ENCODE results near the gene NPY2R.

The NPY2R gene

DNA sequence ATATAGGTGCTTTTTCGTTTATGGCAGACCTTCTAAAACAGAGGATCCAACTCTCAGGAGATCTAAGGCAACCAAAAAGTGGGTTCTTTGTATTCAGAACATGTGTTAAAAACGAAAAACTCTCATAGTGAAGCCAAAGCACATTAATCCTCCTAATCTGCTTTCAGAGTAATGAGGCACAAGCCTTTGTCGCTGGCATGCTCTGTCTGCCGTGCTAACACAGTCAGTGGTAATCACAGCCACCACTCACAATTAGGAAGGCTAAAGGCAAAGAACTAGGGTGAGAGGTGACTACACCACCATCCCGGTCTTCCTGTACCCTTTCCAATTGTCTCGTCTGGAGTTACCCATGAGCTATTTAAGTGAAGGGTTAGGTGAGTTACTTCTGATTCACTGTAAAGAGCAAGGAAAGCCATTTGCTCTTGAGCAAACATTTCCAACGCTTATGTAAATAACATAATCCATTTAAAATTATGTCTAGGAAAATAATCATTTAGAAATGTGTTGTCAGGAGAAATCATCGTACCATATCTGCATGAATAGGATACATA is 40.7 kb downstream of the NPY2R start:
- DNase-seq (ENCODE audit: low read depth): no peak
- peaks cover 16% of the 10 kb centered on the region for H3K4me1 ChIP-seq (ENCODE audit: control insufficient read depth, insufficient read depth, low read length)
- no peak overlapping the region for H3K4me3 ChIP-seq (ENCODE audit: low read length)
- no peaks in the 10 kb centered on the region for H3K27me3 ChIP-seq (replicated peaks; ENCODE audit: control insufficient read depth, insufficient read depth, low read length)
- no peaks in the 10 kb centered on the region for H3K9me3 ChIP-seq (ENCODE audit: control insufficient read depth, low read length)
- H3K36me3 ChIP-seq (ENCODE audit: control insufficient read depth, insufficient read depth, low read length, severe bottlenecking): no peaks in the 10 kb centered on the region
- no peak overlapping the region for H3K9ac ChIP-seq (ENCODE audit: low read length)

- DNase-seq (ENCODE audit: low read depth): peak; percentile 5
- Histone ChIP-seq H3K4me3 (ENCODE audit: low read length) (no peak overlapping the region), H3K9me3 (ENCODE audit: control insufficient read depth, low read length) (no peaks in the 10 kb centered on the region), H3K9ac (ENCODE audit: low read length) (no peak overlapping the region), H3K27me3 (replicated peaks; ENCODE audit: control insufficient read depth, insufficient read depth, low read length) (no peaks in the 10 kb centered on the region), H3K4me1 (ENCODE audit: control insufficient read depth, insufficient read depth, low read length) (peaks cover 16% of the 10 kb centered on the region), H3K36me3 (ENCODE audit: control insufficient read depth, insufficient read depth, low read length, severe bottlenecking) (no peaks in the 10 kb centered on the region)
Observed at GRCh38 chr4:155252327-155252726, 43.9 kb downstream of the NPY2R start.

GRCh38 chr4:155263480-155263879 is 55.0 kb downstream of the NPY2R start:
- Histone ChIP-seq H3K4me3 (ENCODE audit: low read length) (no peak overlapping the region), H3K4me1 (ENCODE audit: control insufficient read depth, insufficient read depth, low read length) (no peaks in the 10 kb centered on the region), H3K9ac (ENCODE audit: low read length) (no peak overlapping the region), H3K9me3 (ENCODE audit: control insufficient read depth, low read length) (no peaks in the 10 kb centered on the region), H3K36me3 (ENCODE audit: control insufficient read depth, insufficient read depth, low read length, severe bottlenecking) (no peaks in the 10 kb centered on the region), H3K27me3 (replicated peaks; ENCODE audit: control insufficient read depth, insufficient read depth, low read length) (no peaks in the 10 kb centered on the region)
- no peak for DNase-seq (ENCODE audit: low read depth)

DNA sequence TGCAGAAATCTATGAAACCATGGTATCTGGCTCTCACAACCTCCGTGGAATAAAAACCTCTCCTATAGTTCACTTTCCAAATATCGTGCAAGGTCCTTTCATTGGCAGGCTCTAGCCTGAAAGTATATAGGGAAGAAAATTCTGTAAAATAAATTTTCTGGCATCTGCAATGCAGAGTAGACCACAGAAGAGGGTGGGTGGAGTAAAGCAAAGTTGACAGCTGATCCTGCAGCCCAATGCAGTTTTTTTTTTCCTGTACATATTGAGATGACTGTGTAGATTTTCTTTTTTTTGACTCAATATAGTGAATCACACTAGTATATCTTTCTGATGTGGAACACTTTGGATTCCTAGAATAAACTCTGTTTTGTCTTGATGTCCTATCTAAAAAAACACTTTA is 56.7 kb downstream of the NPY2R start:
- H3K4me3 ChIP-seq (ENCODE audit: low read length): no peak overlapping the region
- H3K9ac ChIP-seq (ENCODE audit: low read length): no peak overlapping the region
- DNase-seq (ENCODE audit: low read depth): no peak
- no peaks in the 10 kb centered on the region for H3K4me1 ChIP-seq (ENCODE audit: control insufficient read depth, insufficient read depth, low read length)
- H3K36me3 ChIP-seq (ENCODE audit: control insufficient read depth, insufficient read depth, low read length, severe bottlenecking): no peaks in the 10 kb centered on the region
- no peaks in the 10 kb centered on the region for H3K27me3 ChIP-seq (replicated peaks; ENCODE audit: control insufficient read depth, insufficient read depth, low read length)
- H3K9me3 ChIP-seq (ENCODE audit: control insufficient read depth, low read length): no peaks in the 10 kb centered on the region

Measured in adipocyte (in vitro differentiated cells).